Measurements from ENCODE around the gene SRGAP2C.
"Not testable (repeated sequence)": the region's sequence is repeated elsewhere in the genome, so short reads cannot be mapped to it uniquely, and the experiment has no call there.

Gene SRGAP2C

GRCh38 chr1:121163850-121164757, 20.7 kb upstream of the SRGAP2C start:
- H3K9me3 ChIP-seq (ENCODE audit: insufficient read depth, low read length); H3K36me3 ChIP-seq (ENCODE audit: insufficient read depth, insufficient read length, low read length); DNase-seq (ENCODE audit: low read depth, low spot score); H3K4me1 ChIP-seq (ENCODE audit: insufficient read depth, insufficient read length); H3K27me3 ChIP-seq (ENCODE audit: insufficient read depth, insufficient read length); H3K9ac ChIP-seq (ENCODE audit: insufficient read length, low read depth); H3K4me3 ChIP-seq (ENCODE audit: insufficient read length, low read depth): not testable (repeated sequence)

- not testable (repeated sequence) for DNase-seq (ENCODE audit: low read depth, low spot score); H3K9ac ChIP-seq (ENCODE audit: insufficient read length, low read depth); H3K9me3 ChIP-seq (ENCODE audit: insufficient read depth, low read length); H3K4me1 ChIP-seq (ENCODE audit: insufficient read depth, insufficient read length); H3K4me3 ChIP-seq (ENCODE audit: insufficient read length, low read depth); H3K27me3 ChIP-seq (ENCODE audit: insufficient read depth, insufficient read length); H3K36me3 ChIP-seq (ENCODE audit: insufficient read depth, insufficient read length, low read length)
Measured at GRCh38 chr1:121165296-121165695, 19.5 kb upstream of the SRGAP2C start.

- not testable (repeated sequence) for H3K9me3 ChIP-seq (ENCODE audit: insufficient read depth, low read length); DNase-seq (ENCODE audit: low read depth, low spot score)
Measured at GRCh38 chr1:121167225-121167738, 17.5 kb upstream of the SRGAP2C start.

GRCh38 chr1:121168152-121168668, 16.6 kb upstream of the SRGAP2C start:
- not testable (repeated sequence) for H3K36me3 ChIP-seq (ENCODE audit: insufficient read depth, insufficient read length, low read length); H3K27me3 ChIP-seq (ENCODE audit: insufficient read depth, insufficient read length); DNase-seq (ENCODE audit: low read depth, low spot score); H3K9ac ChIP-seq (ENCODE audit: insufficient read length, low read depth); H3K9me3 ChIP-seq (ENCODE audit: insufficient read depth, low read length); H3K4me3 ChIP-seq (ENCODE audit: insufficient read length, low read depth); H3K4me1 ChIP-seq (ENCODE audit: insufficient read depth, insufficient read length)

More at GRCh38 chr1:121167225-121167738, 17.5 kb upstream of the SRGAP2C start:
- H3K9ac ChIP-seq (ENCODE audit: insufficient read length, low read depth); H3K27me3 ChIP-seq (ENCODE audit: insufficient read depth, insufficient read length); H3K36me3 ChIP-seq (ENCODE audit: insufficient read depth, insufficient read length, low read length); H3K4me3 ChIP-seq (ENCODE audit: insufficient read length, low read depth); H3K4me1 ChIP-seq (ENCODE audit: insufficient read depth, insufficient read length): not testable (repeated sequence)

GRCh38 chr1:121176649-121177048, 8.1 kb upstream of the SRGAP2C start:
- not testable (repeated sequence) for H3K4me3 ChIP-seq (ENCODE audit: insufficient read length, low read depth); H3K9ac ChIP-seq (ENCODE audit: insufficient read length, low read depth); H3K9me3 ChIP-seq (ENCODE audit: insufficient read depth, low read length); H3K4me1 ChIP-seq (ENCODE audit: insufficient read depth, insufficient read length); H3K27me3 ChIP-seq (ENCODE audit: insufficient read depth, insufficient read length); H3K36me3 ChIP-seq (ENCODE audit: insufficient read depth, insufficient read length, low read length); DNase-seq (ENCODE audit: low read depth, low spot score)

GRCh38 chr1:121178197-121178596, 6.6 kb upstream of the SRGAP2C start:
- H3K9ac ChIP-seq (ENCODE audit: insufficient read length, low read depth); H3K27me3 ChIP-seq (ENCODE audit: insufficient read depth, insufficient read length); H3K9me3 ChIP-seq (ENCODE audit: insufficient read depth, low read length); H3K36me3 ChIP-seq (ENCODE audit: insufficient read depth, insufficient read length, low read length); DNase-seq (ENCODE audit: low read depth, low spot score); H3K4me1 ChIP-seq (ENCODE audit: insufficient read depth, insufficient read length); H3K4me3 ChIP-seq (ENCODE audit: insufficient read length, low read depth): not testable (repeated sequence)

GRCh38 chr1:121183867-121184266, 908 bp upstream of the SRGAP2C start:
- H3K4me1 ChIP-seq (ENCODE audit: insufficient read depth, insufficient read length); H3K9me3 ChIP-seq (ENCODE audit: insufficient read depth, low read length); DNase-seq (ENCODE audit: low read depth, low spot score); H3K36me3 ChIP-seq (ENCODE audit: insufficient read depth, insufficient read length, low read length); H3K27me3 ChIP-seq (ENCODE audit: insufficient read depth, insufficient read length): not testable (repeated sequence)
- peak overlapping the region; percentile 50 for H3K9ac ChIP-seq (ENCODE audit: insufficient read length, low read depth)
- H3K4me3 ChIP-seq (ENCODE audit: insufficient read length, low read depth) = peak overlapping the region; percentile 21

- not testable (repeated sequence) for H3K9ac ChIP-seq (ENCODE audit: insufficient read length, low read depth); DNase-seq (ENCODE audit: low read depth, low spot score); H3K36me3 ChIP-seq (ENCODE audit: insufficient read depth, insufficient read length, low read length); H3K9me3 ChIP-seq (ENCODE audit: insufficient read depth, low read length); H3K27me3 ChIP-seq (ENCODE audit: insufficient read depth, insufficient read length); H3K4me1 ChIP-seq (ENCODE audit: insufficient read depth, insufficient read length)
- H3K4me3 ChIP-seq (ENCODE audit: insufficient read length, low read depth) = peak overlapping the region; percentile 21
Measured at GRCh38 chr1:121185140-121185708, 449 bp downstream of the SRGAP2C start.

- H3K9ac ChIP-seq (ENCODE audit: insufficient read length, low read depth); H3K9me3 ChIP-seq (ENCODE audit: insufficient read depth, low read length); DNase-seq (ENCODE audit: low read depth, low spot score); H3K4me3 ChIP-seq (ENCODE audit: insufficient read length, low read depth); H3K4me1 ChIP-seq (ENCODE audit: insufficient read depth, insufficient read length); H3K27me3 ChIP-seq (ENCODE audit: insufficient read depth, insufficient read length); H3K36me3 ChIP-seq (ENCODE audit: insufficient read depth, insufficient read length, low read length): not testable (repeated sequence)
Measured at GRCh38 chr1:121186191-121186590, 1.4 kb downstream of the SRGAP2C start.

GRCh38 chr1:121187914-121188313, 3.1 kb downstream of the SRGAP2C start:
- not testable (repeated sequence) for H3K9ac ChIP-seq (ENCODE audit: insufficient read length, low read depth); H3K4me3 ChIP-seq (ENCODE audit: insufficient read length, low read depth); DNase-seq (ENCODE audit: low read depth, low spot score); H3K36me3 ChIP-seq (ENCODE audit: insufficient read depth, insufficient read length, low read length); H3K4me1 ChIP-seq (ENCODE audit: insufficient read depth, insufficient read length); H3K27me3 ChIP-seq (ENCODE audit: insufficient read depth, insufficient read length); H3K9me3 ChIP-seq (ENCODE audit: insufficient read depth, low read length)

- not testable (repeated sequence) for H3K36me3 ChIP-seq (ENCODE audit: insufficient read depth, insufficient read length, low read length); H3K9me3 ChIP-seq (ENCODE audit: insufficient read depth, low read length); DNase-seq (ENCODE audit: low read depth, low spot score); H3K27me3 ChIP-seq (ENCODE audit: insufficient read depth, insufficient read length); H3K9ac ChIP-seq (ENCODE audit: insufficient read length, low read depth); H3K4me3 ChIP-seq (ENCODE audit: insufficient read length, low read depth); H3K4me1 ChIP-seq (ENCODE audit: insufficient read depth, insufficient read length)
Measured at GRCh38 chr1:121192512-121192911, 7.7 kb downstream of the SRGAP2C start.

All from NT2/D1 (cell line).